OCI-LY1 (cell line): ENCODE results near the gene PDE8A.

Experiments used
- H2AFZ ChIP-seq: fragments of 200-600 bp; sonication (generic), shearing (Covaris generic); 2 replicates; pipeline ENCODE4 v1.6.0; 2014; ENCODE audit warnings: antibody characterized with exemption, mild to moderate bottlenecking, low read length
- H3F3A ChIP-seq: fragments of 200-600 bp; sonication (generic), shearing (Covaris generic); 2 replicates; pipeline ENCODE4 v1.6.0; 2014; ENCODE audit warnings: mild to moderate bottlenecking, antibody characterized with exemption, low read length, moderate library complexity; ENCODE audit not compliant: insufficient read depth
- H3K27ac ChIP-seq: fragments of 200-600 bp; sonication (generic); 2 replicates; pipeline ENCODE4 v1.5.1; 2014; ENCODE audit warnings: low read length, mixed run types, mild to moderate bottlenecking, low read depth; ENCODE audit not compliant: poor library complexity, severe bottlenecking
- H3K27me3 ChIP-seq: fragments of 200-600 bp; sonication (generic); 2 replicates; pipeline ENCODE4 v1.6.0; 2014; ENCODE audit warnings: antibody characterized with exemption, mild to moderate bottlenecking, low read length, moderate library complexity; ENCODE audit not compliant: insufficient read depth
- H3K36me3 ChIP-seq: fragments of 200-600 bp; sonication (generic); 2 replicates; pipeline ENCODE4 v1.6.1; 2014; ENCODE audit warnings: mild to moderate bottlenecking, antibody characterized with exemption, low read length, moderate library complexity, mixed read lengths; ENCODE audit not compliant: insufficient read depth
- H3K4me1 ChIP-seq: fragments of 200-600 bp; sonication (generic); 2 replicates; pipeline ENCODE4 v1.5.1; 2014; ENCODE audit warnings: mild to moderate bottlenecking, low read length, moderate library complexity; ENCODE audit not compliant: insufficient read depth, severe bottlenecking
- H3K4me2 ChIP-seq: fragments of 200-600 bp; sonication (generic), shearing (Covaris generic); 2 replicates; pipeline ENCODE4 v1.6.1; 2014; ENCODE audit warnings: low read length
- H3K4me3 ChIP-seq: fragments of 200-600 bp; sonication (generic); 2 replicates; pipeline ENCODE4 v1.5.1; 2014; ENCODE audit warnings: low read length, low read depth, mild to moderate bottlenecking, mixed read lengths; ENCODE audit not compliant: poor library complexity, severe bottlenecking
- H3K79me2 ChIP-seq: fragments of 200-600 bp; shearing (Covaris generic); 2 replicates; pipeline ENCODE4 v1.6.1; 2016; ENCODE audit warnings: mixed run types, low read length, mixed read lengths; ENCODE audit not compliant: insufficient read depth
- H3K9ac ChIP-seq: fragments of 200-600 bp; sonication (generic), shearing (Covaris generic); 2 replicates; pipeline ENCODE4 v1.6.1; 2014; ENCODE audit warnings: mild to moderate bottlenecking, low read length, mixed read lengths
- H3K9me2 ChIP-seq: fragments of 200-600 bp; sonication (generic), shearing (Covaris generic); 2 replicates; pipeline ENCODE4 v1.6.1; 2014; ENCODE audit warnings: low read depth, mild to moderate bottlenecking, low read length, mixed read lengths
- H3K9me3 ChIP-seq: fragments of 200-600 bp; shearing (Covaris generic); 2 replicates; pipeline ENCODE4 v1.6.1; 2014; ENCODE audit warnings: low read length, mixed read lengths
- H4K20me1 ChIP-seq: fragments of 200-600 bp; sonication (generic), shearing (Covaris generic); 2 replicates; pipeline ENCODE4 v1.6.0; 2016; ENCODE audit warnings: mild to moderate bottlenecking, low read length; ENCODE audit not compliant: insufficient read depth
- CTCF ChIP-seq: fragments of 200-600 bp; sonication (generic), shearing (Covaris generic); IDR thresholded peaks from 2 replicates; pipeline ENCODE4 v1.5.1; 2017; ENCODE audit warnings: mild to moderate bottlenecking, antibody characterized with exemption, low read length, moderate library complexity, mixed read lengths
- EZH2 ChIP-seq: fragments of 200-600 bp; sonication (generic), shearing (Covaris generic); IDR thresholded peaks from 2 replicates; pipeline ENCODE4 v1.8.0; 2017; ENCODE audit warnings: borderline replicate concordance, mixed run types, mild to moderate bottlenecking, antibody characterized with exemption, low read length, moderate library complexity, mixed read lengths

Gene PDE8A

GRCh38 chr15:85095566-85095965, 113.9 kb downstream of the PDE8A start:
- Histone ChIP-seq H2AFZ (no peak overlapping the region), H3K36me3 (no peaks in the 10 kb centered on the region), H3K4me2 (no peak overlapping the region), H4K20me1 (no peaks in the 10 kb centered on the region), H3K9ac (no peak overlapping the region), H3K79me2 (no peaks in the 10 kb centered on the region), H3K4me1 (no peaks in the 10 kb centered on the region), H3K27me3 (no peaks in the 10 kb centered on the region), H3F3A (no peaks in the 10 kb centered on the region), H3K9me2 (no peaks in the 10 kb centered on the region), H3K9me3 (no peaks in the 10 kb centered on the region), H3K27ac (no peak overlapping the region), H3K4me3 (no peak overlapping the region)
- TF ChIP-seq CTCF (no peak), EZH2 (no peak)

- TF ChIP-seq EZH2 (no peak), CTCF (no peak)
- no peaks in the 10 kb centered on the region for H3K4me1 ChIP-seq
- H3K27ac ChIP-seq: no peak overlapping the region
- H3K9me3 ChIP-seq: no peaks in the 10 kb centered on the region
- no peaks in the 10 kb centered on the region for H4K20me1 ChIP-seq
- H3K4me2 ChIP-seq: no peak overlapping the region
- H2AFZ ChIP-seq: no peak overlapping the region
- no peaks in the 10 kb centered on the region for H3K9me2 ChIP-seq
- no peaks in the 10 kb centered on the region for H3K27me3 ChIP-seq
- no peak overlapping the region for H3K9ac ChIP-seq
- no peaks in the 10 kb centered on the region for H3K36me3 ChIP-seq
- H3K4me3 ChIP-seq: no peak overlapping the region
- no peaks in the 10 kb centered on the region for H3K79me2 ChIP-seq
- no peaks in the 10 kb centered on the region for H3F3A ChIP-seq
These were observed 115.6 kb downstream of the PDE8A start for GRCh38 chr15:85097250-85097649.

- TF ChIP-seq EZH2: no peak
- TF ChIP-seq CTCF: no peak
- H3K4me2 ChIP-seq: no peak overlapping the region
- no peaks in the 10 kb centered on the region for H3K36me3 ChIP-seq
- no peaks in the 10 kb centered on the region for H3F3A ChIP-seq
- no peak overlapping the region for H3K4me3 ChIP-seq
- no peak overlapping the region for H2AFZ ChIP-seq
- no peaks in the 10 kb centered on the region for H3K9me3 ChIP-seq
- H3K4me1 ChIP-seq: no peaks in the 10 kb centered on the region
- H3K27ac ChIP-seq: no peak overlapping the region
- H4K20me1 ChIP-seq: no peaks in the 10 kb centered on the region
- no peaks in the 10 kb centered on the region for H3K27me3 ChIP-seq
- no peaks in the 10 kb centered on the region for H3K9me2 ChIP-seq
- no peaks in the 10 kb centered on the region for H3K79me2 ChIP-seq
- no peak overlapping the region for H3K9ac ChIP-seq
These were observed 116.1 kb downstream of the PDE8A start for GRCh38 chr15:85097725-85098124.
